Memory B cell (primary cell): ENCODE data around the gene PTPRE.

ENCODE experiments used
- ATAC-seq: fragments of 150-1000 bp; cut with Tn5 transposase; 2 replicates; pipeline ENCODE4 v1.10.0; 2021; ENCODE audit warnings: low read depth, mild to moderate bottlenecking, moderate library complexity
- DNase-seq, 2 donors: peaks; one replicate each; pipeline ENCODE4 v3.0.0; 2022; ENCODE audit warnings: low spot score in 2 of 2
- H3K27ac Mint-ChIP-seq: one replicate; pipeline ENCODE4 v1.8.0; 2022; ENCODE audit warnings: mild to moderate bottlenecking, moderate library complexity, mixed read lengths
- H3K27me3 Mint-ChIP-seq: one replicate; pipeline ENCODE4 v1.8.0; 2022; ENCODE audit warnings: mixed read lengths
- H3K36me3 Mint-ChIP-seq: one replicate; pipeline ENCODE4 v1.8.0; 2022; ENCODE audit warnings: mild to moderate bottlenecking, mixed read lengths
- H3K4me1 Mint-ChIP-seq: one replicate; pipeline ENCODE4 v1.8.0; 2022; ENCODE audit warnings: mixed read lengths
- H3K4me3 Mint-ChIP-seq: one replicate; pipeline ENCODE4 v1.8.0; 2022; ENCODE audit warnings: mild to moderate bottlenecking, moderate library complexity, mixed read lengths
- H3K9me3 Mint-ChIP-seq: one replicate; pipeline ENCODE4 v1.8.0; 2022; ENCODE audit warnings: mixed read lengths

PTPRE gene

GRCh38 chr10:128102480-128103228, 195.8 kb downstream of the PTPRE start:
- H3K4me1 Mint-ChIP-seq = no peaks in the 10 kb centered on the region
- no peak overlapping the region for H3K4me3 Mint-ChIP-seq
- H3K27me3 Mint-ChIP-seq = no peaks in the 10 kb centered on the region
- DNase-seq (no peak), ATAC-seq (no peak)
- H3K27ac Mint-ChIP-seq = no peak overlapping the region
- H3K36me3 Mint-ChIP-seq = no peaks in the 10 kb centered on the region
- H3K9me3 Mint-ChIP-seq = no peaks in the 10 kb centered on the region

- Mint-ChIP-seq H3K9me3 (no peaks in the 10 kb centered on the region), H3K4me3 (no peak overlapping the region), H3K36me3 (no peaks in the 10 kb centered on the region), H3K27me3 (no peaks in the 10 kb centered on the region), H3K27ac (no peak overlapping the region), H3K4me1 (no peaks in the 10 kb centered on the region)
- ATAC-seq = no peak
- DNase-seq = no peak
Measured at GRCh38 chr10:128103229-128103714, 196.4 kb downstream of the PTPRE start.

- Mint-ChIP-seq H3K36me3 (no peaks in the 10 kb centered on the region), H3K4me3 (no peak overlapping the region)
- DNase-seq = no peak
Measured at GRCh38 chr10:128105383-128105782, 198.5 kb downstream of the PTPRE start.

GRCh38 chr10:128109707-128110106, 202.8 kb downstream of the PTPRE start:
- Mint-ChIP-seq H3K4me3 (no peak overlapping the region), H3K27ac (no peak overlapping the region), H3K9me3 (no peaks in the 10 kb centered on the region), H3K4me1 (no peaks in the 10 kb centered on the region), H3K27me3 (no peaks in the 10 kb centered on the region), H3K36me3 (no peaks in the 10 kb centered on the region)
- ATAC-seq (no peak), DNase-seq (no peak)

More at GRCh38 chr10:128105383-128105782, 198.5 kb downstream of the PTPRE start:
- H3K27ac Mint-ChIP-seq = no peak overlapping the region
- no peaks in the 10 kb centered on the region for H3K4me1 Mint-ChIP-seq
- no peaks in the 10 kb centered on the region for H3K9me3 Mint-ChIP-seq
- no peak for ATAC-seq
- H3K27me3 Mint-ChIP-seq = no peaks in the 10 kb centered on the region

GRCh38 chr10:128110339-128110738, 203.4 kb downstream of the PTPRE start:
- Mint-ChIP-seq H3K27ac (no peak overlapping the region), H3K36me3 (no peaks in the 10 kb centered on the region), H3K9me3 (no peaks in the 10 kb centered on the region), H3K4me3 (no peak overlapping the region), H3K4me1 (no peaks in the 10 kb centered on the region), H3K27me3 (no peaks in the 10 kb centered on the region)
- DNase-seq (no peak), ATAC-seq (no peak)

GRCh38 chr10:128111696-128112095, 204.8 kb downstream of the PTPRE start:
- no peak for DNase-seq
- H3K4me1 Mint-ChIP-seq = no peaks in the 10 kb centered on the region
- no peak overlapping the region for H3K27ac Mint-ChIP-seq
- no peaks in the 10 kb centered on the region for H3K36me3 Mint-ChIP-seq
- H3K27me3 Mint-ChIP-seq = no peaks in the 10 kb centered on the region
- no peak for ATAC-seq
- no peak overlapping the region for H3K4me3 Mint-ChIP-seq
- H3K9me3 Mint-ChIP-seq = no peaks in the 10 kb centered on the region

GRCh38 chr10:128113026-128113425, 206.1 kb downstream of the PTPRE start:
- Mint-ChIP-seq H3K4me3 (no peak overlapping the region), H3K36me3 (no peaks in the 10 kb centered on the region)

GRCh38 chr10:128114901-128115300, 208.0 kb downstream of the PTPRE start:
- no peaks in the 10 kb centered on the region for H3K4me1 Mint-ChIP-seq
- DNase-seq = no peak
- no peaks in the 10 kb centered on the region for H3K9me3 Mint-ChIP-seq
- no peaks in the 10 kb centered on the region for H3K27me3 Mint-ChIP-seq
- ATAC-seq = no peak
- no peaks in the 10 kb centered on the region for H3K36me3 Mint-ChIP-seq
- H3K4me3 Mint-ChIP-seq = no peak overlapping the region
- no peak overlapping the region for H3K27ac Mint-ChIP-seq

More at GRCh38 chr10:128113026-128113425, 206.1 kb downstream of the PTPRE start:
- ATAC-seq (no peak), DNase-seq (no peak)
- Mint-ChIP-seq H3K27ac (no peak overlapping the region), H3K9me3 (no peaks in the 10 kb centered on the region), H3K4me1 (no peaks in the 10 kb centered on the region), H3K27me3 (no peaks in the 10 kb centered on the region)

GRCh38 chr10:128115356-128115755, 208.5 kb downstream of the PTPRE start:
- no peaks in the 10 kb centered on the region for H3K27me3 Mint-ChIP-seq
- no peaks in the 10 kb centered on the region for H3K4me1 Mint-ChIP-seq
- H3K27ac Mint-ChIP-seq = no peak overlapping the region
- ATAC-seq (no peak), DNase-seq (no peak)
- H3K36me3 Mint-ChIP-seq = no peaks in the 10 kb centered on the region
- no peak overlapping the region for H3K4me3 Mint-ChIP-seq
- no peaks in the 10 kb centered on the region for H3K9me3 Mint-ChIP-seq

GRCh38 chr10:128116187-128116586, 209.3 kb downstream of the PTPRE start:
- H3K27me3 Mint-ChIP-seq = peaks cover 2% of the 10 kb centered on the region
- no peak overlapping the region for H3K4me3 Mint-ChIP-seq
- no peaks in the 10 kb centered on the region for H3K9me3 Mint-ChIP-seq
- H3K4me1 Mint-ChIP-seq = no peaks in the 10 kb centered on the region
- ATAC-seq (no peak), DNase-seq (no peak)
- no peaks in the 10 kb centered on the region for H3K36me3 Mint-ChIP-seq
- no peak overlapping the region for H3K27ac Mint-ChIP-seq

- Mint-ChIP-seq H3K36me3 (no peaks in the 10 kb centered on the region), H3K27me3 (peaks cover 2% of the 10 kb centered on the region), H3K27ac (no peak overlapping the region), H3K4me3 (no peak overlapping the region), H3K4me1 (no peaks in the 10 kb centered on the region), H3K9me3 (no peaks in the 10 kb centered on the region)
- ATAC-seq (no peak), DNase-seq (no peak)
Measured at GRCh38 chr10:128116851-128117615, 210.1 kb downstream of the PTPRE start.

GRCh38 chr10:128121750-128122412, 215.0 kb downstream of the PTPRE start:
- Mint-ChIP-seq H3K27me3 (peaks cover 9% of the 10 kb centered on the region), H3K4me3 (no peak overlapping the region), H3K9me3 (no peaks in the 10 kb centered on the region), H3K4me1 (peaks cover 6% of the 10 kb centered on the region), H3K27ac (no peak overlapping the region), H3K36me3 (no peaks in the 10 kb centered on the region)
- DNase-seq = no peak
- ATAC-seq = no peak

GRCh38 chr10:128122931-128123330, 216.0 kb downstream of the PTPRE start:
- peaks cover 10% of the 10 kb centered on the region for H3K4me1 Mint-ChIP-seq

GRCh38 chr10:128123846-128124245, 216.9 kb downstream of the PTPRE start:
- H3K4me3 Mint-ChIP-seq = no peak overlapping the region
- H3K9me3 Mint-ChIP-seq = no peaks in the 10 kb centered on the region
- no peaks in the 10 kb centered on the region for H3K36me3 Mint-ChIP-seq
- no peak overlapping the region for H3K27ac Mint-ChIP-seq
- no peak for ATAC-seq
- H3K4me1 Mint-ChIP-seq = peaks cover 10% of the 10 kb centered on the region
- DNase-seq = no peak
- peaks cover 9% of the 10 kb centered on the region for H3K27me3 Mint-ChIP-seq

More at GRCh38 chr10:128122931-128123330, 216.0 kb downstream of the PTPRE start:
- DNase-seq = no peak
- no peaks in the 10 kb centered on the region for H3K9me3 Mint-ChIP-seq
- H3K27ac Mint-ChIP-seq = no peak overlapping the region
- ATAC-seq = no peak
- no peaks in the 10 kb centered on the region for H3K36me3 Mint-ChIP-seq
- H3K27me3 Mint-ChIP-seq = peaks cover 9% of the 10 kb centered on the region
- H3K4me3 Mint-ChIP-seq = no peak overlapping the region
